Measurements from ENCODE around the gene DNAAF5.

Gene DNAAF5

DNA sequence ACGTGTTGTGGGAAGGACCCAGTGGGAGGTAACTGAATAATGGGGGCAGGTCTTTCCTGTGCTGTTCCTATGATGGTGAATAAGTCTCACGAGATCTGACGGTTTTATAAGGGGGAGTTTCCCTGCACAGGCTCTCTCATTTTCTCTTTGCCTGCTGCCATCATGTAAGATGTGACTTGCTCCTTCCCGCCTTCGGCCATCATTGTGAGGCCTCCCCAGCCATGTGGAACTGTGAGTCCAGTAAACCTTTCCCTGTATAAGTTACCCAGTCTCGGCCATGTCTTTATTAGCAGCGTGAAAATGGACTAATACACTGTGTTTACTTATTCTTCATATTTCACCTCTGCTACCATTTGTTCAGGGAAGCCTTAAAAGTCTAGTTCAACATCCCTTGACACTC is 2.2 kb upstream of the DNAAF5 start:
- DNase-seq (ENCODE audit: low read depth), result no peak
- TF ChIP-seq, protein P1, sequence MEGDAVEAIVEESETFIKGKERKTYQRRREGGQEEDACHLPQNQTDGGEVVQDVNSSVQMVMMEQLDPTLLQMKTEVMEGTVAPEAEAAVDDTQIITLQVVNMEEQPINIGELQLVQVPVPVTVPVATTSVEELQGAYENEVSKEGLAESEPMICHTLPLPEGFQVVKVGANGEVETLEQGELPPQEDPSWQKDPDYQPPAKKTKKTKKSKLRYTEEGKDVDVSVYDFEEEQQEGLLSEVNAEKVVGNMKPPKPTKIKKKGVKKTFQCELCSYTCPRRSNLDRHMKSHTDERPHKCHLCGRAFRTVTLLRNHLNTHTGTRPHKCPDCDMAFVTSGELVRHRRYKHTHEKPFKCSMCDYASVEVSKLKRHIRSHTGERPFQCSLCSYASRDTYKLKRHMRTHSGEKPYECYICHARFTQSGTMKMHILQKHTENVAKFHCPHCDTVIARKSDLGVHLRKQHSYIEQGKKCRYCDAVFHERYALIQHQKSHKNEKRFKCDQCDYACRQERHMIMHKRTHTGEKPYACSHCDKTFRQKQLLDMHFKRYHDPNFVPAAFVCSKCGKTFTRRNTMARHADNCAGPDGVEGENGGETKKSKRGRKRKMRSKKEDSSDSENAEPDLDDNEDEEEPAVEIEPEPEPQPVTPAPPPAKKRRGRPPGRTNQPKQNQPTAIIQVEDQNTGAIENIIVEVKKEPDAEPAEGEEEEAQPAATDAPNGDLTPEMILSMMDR (IDR thresholded peaks at IDR 0.05; ENCODE audit: control insufficient read depth, insufficient read depth, low read depth, low read length, missing control alignments), result no peak
- no peak overlapping the region for H3K4me3 ChIP-seq (ENCODE audit: control insufficient read depth, low read depth, low read length)

DNA sequence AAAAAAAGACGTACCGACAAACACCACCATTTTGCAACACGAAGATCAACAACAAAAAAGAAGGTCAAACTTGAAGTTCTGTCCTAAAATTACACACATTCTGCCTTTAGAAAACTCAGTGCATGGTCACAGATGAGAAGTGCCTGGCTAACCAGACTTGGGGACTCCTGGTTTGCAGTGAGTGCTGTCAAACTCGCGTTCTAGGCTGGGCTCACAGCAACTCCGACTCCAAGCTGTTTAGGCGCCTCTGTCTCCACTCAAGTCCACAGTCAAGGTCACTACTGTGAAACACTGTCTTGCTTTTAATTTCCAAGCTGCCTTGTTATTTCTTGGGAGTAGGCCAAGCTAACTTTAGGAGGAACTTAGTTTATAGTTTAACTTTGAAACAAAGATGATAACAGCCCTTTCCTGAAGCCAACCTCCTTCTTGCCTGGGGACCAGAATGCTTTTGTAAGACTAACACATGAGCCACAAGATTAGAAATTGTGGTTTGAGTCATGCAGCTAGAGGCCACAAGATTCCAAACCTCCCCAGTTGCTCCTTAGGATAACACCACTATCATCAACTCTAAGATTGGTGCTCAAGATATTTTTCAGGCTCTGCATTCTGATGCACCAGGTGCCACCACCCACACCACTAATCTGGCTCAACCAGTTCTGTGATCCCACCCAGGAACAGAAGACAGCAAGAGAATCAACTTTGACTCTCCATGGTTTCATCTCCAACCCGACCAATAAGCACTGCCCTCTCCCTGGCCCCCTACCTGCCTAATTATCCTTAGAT is 1.1 kb upstream of the DNAAF5 start:
- TF ChIP-seq, protein P1 (IDR thresholded peaks at IDR 0.05; ENCODE audit: control insufficient read depth, insufficient read depth, low read depth, low read length, missing control alignments), result no peak
- DNase-seq (ENCODE audit: low read depth), result peak; percentile 32
- H3K4me3 ChIP-seq (ENCODE audit: control insufficient read depth, low read depth, low read length), result no peak overlapping the region

DNA sequence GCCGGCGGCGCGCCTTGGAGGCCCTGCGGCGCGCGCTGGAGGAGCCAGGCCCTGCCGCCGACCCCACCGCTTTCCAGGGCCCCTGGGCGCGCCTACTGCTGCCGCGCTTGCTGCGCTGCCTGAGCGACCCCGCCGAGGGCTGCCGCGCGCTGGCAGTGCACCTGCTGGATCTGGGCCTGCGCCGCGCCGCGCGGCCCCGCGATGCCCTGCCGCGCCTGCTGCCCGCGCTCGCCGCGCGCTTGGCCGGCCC is 280 bp downstream of the DNAAF5 start:
- H3K4me3 ChIP-seq (ENCODE audit: control insufficient read depth, low read depth, low read length), result peak overlapping the region; percentile 75
- TF ChIP-seq, protein P1 (IDR thresholded peaks at IDR 0.05; ENCODE audit: control insufficient read depth, insufficient read depth, low read depth, low read length, missing control alignments), result no peak
- no peak for DNase-seq (ENCODE audit: low read depth)

DNA sequence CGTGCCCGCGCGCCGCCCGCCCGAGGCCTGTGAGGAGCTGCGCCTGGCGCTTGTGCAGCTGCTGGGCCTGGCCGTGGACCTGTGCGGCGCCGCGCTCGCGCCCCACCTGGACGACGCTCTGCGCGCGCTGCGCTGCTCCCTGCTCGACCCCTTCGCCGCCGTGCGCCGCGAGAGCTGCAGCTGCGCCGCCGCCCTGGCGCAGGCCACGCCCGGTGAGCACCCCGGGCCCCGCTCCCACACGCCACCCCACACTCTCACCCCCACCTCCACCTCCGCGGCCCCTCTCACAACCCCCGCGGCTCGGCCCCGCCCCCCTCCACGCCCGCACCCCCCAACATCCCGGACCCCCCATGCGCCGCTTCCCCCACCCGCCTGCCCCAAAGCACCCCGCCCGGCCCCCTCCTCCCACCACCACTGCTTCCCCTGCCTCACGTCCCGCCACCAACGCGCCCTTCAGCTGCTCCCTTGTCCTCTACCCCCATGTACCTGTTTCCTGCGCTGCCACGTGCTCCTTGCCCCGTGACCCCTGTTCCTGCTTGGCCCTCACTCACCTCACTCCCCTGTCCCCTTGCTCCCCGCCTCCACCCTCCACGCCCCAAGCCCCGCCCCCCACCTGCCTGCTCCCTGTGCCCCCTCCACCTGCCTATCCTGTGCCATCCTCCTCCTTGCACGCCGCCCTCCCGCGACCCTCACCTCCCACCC is 756 bp downstream of the DNAAF5 start, which contains the start of gene PRKAR1B:
Gene PRKAR1B, minus strand, starts transcription at position 178 of the 702 bp plus-strand sequence. CDS start 15,776 bp downstream, outside the sequence.
- no peak for DNase-seq (ENCODE audit: low read depth)
- TF ChIP-seq, protein P1 (IDR thresholded peaks at IDR 0.05; ENCODE audit: control insufficient read depth, insufficient read depth, low read depth, low read length, missing control alignments), result no peak
- peak within 1 kb of the TSS; percentile 75 for H3K4me3 ChIP-seq (ENCODE audit: control insufficient read depth, low read depth, low read length)

DNA sequence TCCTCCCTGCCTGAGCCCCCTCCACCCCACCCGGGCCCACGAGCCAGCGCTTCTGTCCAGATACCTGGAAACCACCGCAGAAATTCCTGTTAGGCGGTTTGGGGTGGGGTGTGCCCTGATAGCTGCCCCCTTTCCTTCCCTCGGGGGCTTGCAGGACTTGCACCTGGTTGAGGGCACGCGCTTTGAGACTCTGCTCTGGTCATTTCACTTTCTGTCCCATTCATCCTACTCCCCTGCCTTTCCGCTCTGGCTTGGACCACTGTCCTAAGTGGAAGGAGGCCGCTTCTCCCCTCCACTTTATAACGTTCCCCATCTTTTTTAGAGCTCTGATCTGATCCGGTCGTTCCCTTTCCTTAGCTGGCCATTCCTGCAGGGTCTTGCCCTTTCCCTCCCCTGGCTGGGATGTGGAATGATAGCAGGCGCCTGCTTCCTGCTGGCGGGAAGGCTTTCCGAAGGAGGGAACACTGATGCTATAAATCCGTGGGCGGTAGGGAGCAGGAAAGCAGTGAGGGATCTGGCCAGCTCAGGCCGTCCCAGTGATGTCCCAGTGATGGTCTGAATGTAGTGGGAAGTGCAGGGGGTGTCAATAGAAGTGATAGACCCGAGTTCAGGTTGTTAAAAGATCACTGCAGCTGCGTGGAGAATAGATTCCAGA is 1.4 kb downstream of the DNAAF5 start:
- peak overlapping the region; percentile 75 for H3K4me3 ChIP-seq (ENCODE audit: control insufficient read depth, low read depth, low read length)
- no peak for DNase-seq (ENCODE audit: low read depth)
- TF ChIP-seq, protein P1 (IDR thresholded peaks at IDR 0.05; ENCODE audit: control insufficient read depth, insufficient read depth, low read depth, low read length, missing control alignments), result no peak

DNA sequence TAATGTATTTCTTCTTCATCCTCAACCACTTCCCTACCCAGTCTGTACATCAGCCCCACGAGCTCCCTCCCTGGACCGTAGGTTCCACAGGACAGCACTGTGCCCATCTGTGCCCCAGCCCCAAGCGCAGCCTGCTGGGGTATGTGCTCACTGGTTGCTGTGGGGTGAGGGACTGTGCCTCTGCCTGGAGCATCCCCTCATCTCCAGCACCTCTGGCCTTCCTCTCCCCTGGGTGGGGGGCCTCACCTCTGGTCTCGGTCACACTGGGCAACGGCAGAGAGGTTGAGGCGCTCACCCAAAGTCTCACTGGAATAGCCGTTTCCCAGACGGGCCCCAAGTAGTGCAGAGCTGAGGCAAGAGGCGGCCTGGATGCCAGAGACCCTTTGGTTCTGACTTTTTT is 2.1 kb downstream of the DNAAF5 start:
- no peak overlapping the region for H3K4me3 ChIP-seq (ENCODE audit: control insufficient read depth, low read depth, low read length)
- no peak for DNase-seq (ENCODE audit: low read depth)
- TF ChIP-seq, protein P1 (IDR thresholded peaks at IDR 0.05; ENCODE audit: control insufficient read depth, insufficient read depth, low read depth, low read length, missing control alignments), result no peak
